GM23338 (cell line): ENCODE data around the gene ANKRD55. TPM values are rescaled to one million over a fixed set of nuclear protein-coding genes. Genes with fewer than 3 reads are reported as not detected.

ENCODE experiments used
- CTCF ChIP-seq, 2 experiments: fragments of 200-600 bp in 1 of 2; sonication (generic) in 1 of 2; conservative IDR thresholded peaks; 2 replicates each; pipeline versions ENCODE4 v1.5.1 to v1.6.1; 2016 to 2017; ENCODE audit warnings: antibody characterized with exemption in 2 of 2, low read depth in 2 of 2, mild to moderate bottlenecking in 2 of 2, moderate library complexity in 1 of 2
- ETS1 ChIP-seq: IDR thresholded peaks from 2 replicates; pipeline ENCODE4 v1.6.1; 2016; ENCODE audit warnings: antibody characterized with exemption
- EZH2 ChIP-seq: fragments of 200-600 bp; sonication (generic); IDR thresholded peaks from one replicate; pipeline ENCODE4 v1.8.0; 2017; ENCODE audit warnings: antibody characterized with exemption, mild to moderate bottlenecking, low read depth; ENCODE audit not compliant: unreplicated experiment
- ZNF114 ChIP-seq: fragments of 250-450 bp; sonication (Bioruptor Pico); IDR thresholded peaks from 2 replicates; pipeline ENCODE4 v1.5.0; 2020; ENCODE audit warnings: mild to moderate bottlenecking, moderate library complexity
- ZNF331 ChIP-seq: fragments of 250-450 bp; sonication (Bioruptor Pico); IDR thresholded peaks from 2 replicates; pipeline ENCODE4 v1.5.0; 2020; ENCODE audit warnings: low read depth, mild to moderate bottlenecking, moderate library complexity
- polyA plus RNA-seq: library from polyadenylated mRNA; unstranded; fragments of >200 nt; fragmentation: Nextera tagmentation; extraction: Ambion mirVana; gene quantifications from 2 replicates; pipeline ENCODE4 v1.2.1, GENCODE V29; 2016
- total RNA-seq: library from RNA; depleted of rRNA; stranded (reverse); fragments of >200 nt; shearing (Covaris generic); gene quantifications from 2 replicates; pipeline ENCODE4 v1.2.3, GENCODE V29; 2014
- TF ChIP-seq, protein P1 (sequence below): fragments of 250-450 bp; sonication (Bioruptor Pico); IDR thresholded peaks from 2 replicates; pipeline ENCODE4 v1.5.0; 2020; ENCODE audit warnings: mild to moderate bottlenecking, moderate library complexity

ANKRD55 gene
- total and polyA plus RNA-seq, 2 experiments from 2014 or later = not detected

- TF ChIP-seq, protein P1, sequence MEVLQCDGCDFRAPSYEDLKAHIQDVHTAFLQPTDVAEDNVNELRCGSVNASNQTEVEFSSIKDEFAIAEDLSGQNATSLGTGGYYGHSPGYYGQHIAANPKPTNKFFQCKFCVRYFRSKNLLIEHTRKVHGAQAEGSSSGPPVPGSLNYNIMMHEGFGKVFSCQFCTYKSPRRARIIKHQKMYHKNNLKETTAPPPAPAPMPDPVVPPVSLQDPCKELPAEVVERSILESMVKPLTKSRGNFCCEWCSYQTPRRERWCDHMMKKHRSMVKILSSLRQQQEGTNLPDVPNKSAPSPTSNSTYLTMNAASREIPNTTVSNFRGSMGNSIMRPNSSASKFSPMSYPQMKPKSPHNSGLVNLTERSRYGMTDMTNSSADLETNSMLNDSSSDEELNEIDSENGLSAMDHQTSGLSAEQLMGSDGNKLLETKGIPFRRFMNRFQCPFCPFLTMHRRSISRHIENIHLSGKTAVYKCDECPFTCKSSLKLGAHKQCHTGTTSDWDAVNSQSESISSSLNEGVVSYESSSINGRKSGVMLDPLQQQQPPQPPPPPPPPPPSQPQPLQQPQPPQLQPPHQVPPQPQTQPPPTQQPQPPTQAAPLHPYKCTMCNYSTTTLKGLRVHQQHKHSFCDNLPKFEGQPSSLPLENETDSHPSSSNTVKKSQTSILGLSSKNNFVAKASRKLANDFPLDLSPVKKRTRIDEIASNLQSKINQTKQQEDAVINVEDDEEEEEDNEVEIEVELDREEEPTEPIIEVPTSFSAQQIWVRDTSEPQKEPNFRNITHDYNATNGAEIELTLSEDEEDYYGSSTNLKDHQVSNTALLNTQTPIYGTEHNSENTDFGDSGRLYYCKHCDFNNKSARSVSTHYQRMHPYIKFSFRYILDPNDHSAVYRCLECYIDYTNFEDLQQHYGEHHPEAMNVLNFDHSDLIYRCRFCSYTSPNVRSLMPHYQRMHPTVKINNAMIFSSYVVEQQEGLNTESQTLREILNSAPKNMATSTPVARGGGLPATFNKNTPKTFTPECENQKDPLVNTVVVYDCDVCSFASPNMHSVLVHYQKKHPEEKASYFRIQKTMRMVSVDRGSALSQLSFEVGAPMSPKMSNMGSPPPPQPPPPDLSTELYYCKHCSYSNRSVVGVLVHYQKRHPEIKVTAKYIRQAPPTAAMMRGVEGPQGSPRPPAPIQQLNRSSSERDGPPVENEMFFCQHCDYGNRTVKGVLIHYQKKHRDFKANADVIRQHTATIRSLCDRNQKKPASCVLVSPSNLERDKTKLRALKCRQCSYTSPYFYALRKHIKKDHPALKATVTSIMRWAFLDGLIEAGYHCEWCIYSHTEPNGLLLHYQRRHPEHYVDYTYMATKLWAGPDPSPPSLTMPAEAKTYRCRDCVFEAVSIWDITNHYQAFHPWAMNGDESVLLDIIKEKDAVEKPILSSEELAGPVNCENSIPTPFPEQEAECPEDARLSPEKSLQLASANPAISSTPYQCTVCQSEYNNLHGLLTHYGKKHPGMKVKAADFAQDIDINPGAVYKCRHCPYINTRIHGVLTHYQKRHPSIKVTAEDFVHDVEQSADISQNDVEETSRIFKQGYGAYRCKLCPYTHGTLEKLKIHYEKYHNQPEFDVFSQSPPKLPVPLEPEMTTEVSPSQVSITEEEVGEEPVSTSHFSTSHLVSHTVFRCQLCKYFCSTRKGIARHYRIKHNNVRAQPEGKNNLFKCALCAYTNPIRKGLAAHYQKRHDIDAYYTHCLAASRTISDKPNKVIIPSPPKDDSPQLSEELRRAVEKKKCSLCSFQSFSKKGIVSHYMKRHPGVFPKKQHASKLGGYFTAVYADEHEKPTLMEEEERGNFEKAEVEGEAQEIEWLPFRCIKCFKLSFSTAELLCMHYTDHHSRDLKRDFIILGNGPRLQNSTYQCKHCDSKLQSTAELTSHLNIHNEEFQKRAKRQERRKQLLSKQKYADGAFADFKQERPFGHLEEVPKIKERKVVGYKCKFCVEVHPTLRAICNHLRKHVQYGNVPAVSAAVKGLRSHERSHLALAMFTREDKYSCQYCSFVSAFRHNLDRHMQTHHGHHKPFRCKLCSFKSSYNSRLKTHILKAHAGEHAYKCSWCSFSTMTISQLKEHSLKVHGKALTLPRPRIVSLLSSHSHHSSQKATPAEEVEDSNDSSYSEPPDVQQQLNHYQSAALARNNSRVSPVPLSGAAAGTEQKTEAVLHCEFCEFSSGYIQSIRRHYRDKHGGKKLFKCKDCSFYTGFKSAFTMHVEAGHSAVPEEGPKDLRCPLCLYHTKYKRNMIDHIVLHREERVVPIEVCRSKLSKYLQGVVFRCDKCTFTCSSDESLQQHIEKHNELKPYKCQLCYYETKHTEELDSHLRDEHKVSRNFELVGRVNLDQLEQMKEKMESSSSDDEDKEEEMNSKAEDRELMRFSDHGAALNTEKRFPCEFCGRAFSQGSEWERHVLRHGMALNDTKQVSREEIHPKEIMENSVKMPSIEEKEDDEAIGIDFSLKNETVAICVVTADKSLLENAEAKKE (CRISPR knock-in tag) = no peak
- TF ChIP-seq ETS1 = no peak
- TF ChIP-seq ZNF331 (CRISPR knock-in tag) = no peak
- TF ChIP-seq EZH2 = no peak
- no peak for TF ChIP-seq ZNF114
- TF ChIP-seq CTCF (conservative IDR thresholded peaks at IDR 0.05; ENCODE audit: low read depth in 2 of 2) = no peak
These were observed 127.4 kb downstream of the ANKRD55 start (continued) for GRCh38 chr5:56105511-56106291.
